Effector memory CD8-positive, alpha-beta T cell (primary cell): ENCODE results near the gene EPHA1.
"Not testable (repeated sequence)": the region's sequence is repeated elsewhere in the genome, so short reads cannot be mapped to it uniquely, and the experiment has no call there.

Experiments used
- ATAC-seq: fragments of 150-1000 bp; cut with Tn5 transposase; replicated peaks from 2 replicates; pipeline ENCODE4 v1.10.0; 2021; ENCODE audit warnings: mild to moderate bottlenecking, moderate library complexity
- DNase-seq, 3 experiments: peaks; one replicate each; pipeline ENCODE4 v3.0.0; 2021
- H3K27ac Mint-ChIP-seq, 2 donors: one replicate each; pipeline ENCODE4 v1.8.0; 2022; ENCODE audit warnings: mild to moderate bottlenecking in 2 of 2, mixed read lengths in 2 of 2, moderate library complexity in 2 of 2
- H3K27me3 Mint-ChIP-seq, 2 donors: one replicate each; pipeline ENCODE4 v1.8.0; 2022; ENCODE audit warnings: mixed read lengths in 2 of 2
- H3K36me3 Mint-ChIP-seq: one replicate; pipeline ENCODE4 v1.8.0; 2022; ENCODE audit warnings: mild to moderate bottlenecking, moderate library complexity, mixed read lengths; ENCODE audit not compliant: insufficient read depth
- H3K4me1 Mint-ChIP-seq, 2 donors: one replicate each; pipeline ENCODE4 v1.8.0; 2022; ENCODE audit warnings: low read depth in 2 of 2, mixed read lengths in 2 of 2
- H3K4me3 Mint-ChIP-seq, 2 donors: one replicate each; pipeline ENCODE4 v1.8.0; 2022; ENCODE audit warnings: mild to moderate bottlenecking in 2 of 2, mixed read lengths in 2 of 2, moderate library complexity in 2 of 2
- H3K9me3 Mint-ChIP-seq, 2 donors: one replicate each; pipeline ENCODE4 v1.8.0; 2022; ENCODE audit warnings: mixed read lengths in 2 of 2

Gene EPHA1

GRCh38 chr7:143394068-143394467, 14.6 kb downstream of the EPHA1 start:
- no peak overlapping the region for H3K27ac Mint-ChIP-seq
- DNase-seq (no peak), ATAC-seq (no peak)
- H3K27me3 Mint-ChIP-seq: no peaks in the 10 kb centered on the region
- no peaks in the 10 kb centered on the region for H3K9me3 Mint-ChIP-seq
- peaks cover 19% of the 10 kb centered on the region for H3K36me3 Mint-ChIP-seq
- H3K4me1 Mint-ChIP-seq: peaks cover 17 to 19% of the 10 kb centered on the region in 2 donors
- H3K4me3 Mint-ChIP-seq: no peak overlapping the region

- peak overlapping the region in 1 of 2 donors; percentile 49 for H3K27ac Mint-ChIP-seq
- ATAC-seq (no peak), DNase-seq (no peak)
- no peaks in the 10 kb centered on the region for H3K9me3 Mint-ChIP-seq
- H3K36me3 Mint-ChIP-seq: peaks cover 19% of the 10 kb centered on the region
- H3K4me3 Mint-ChIP-seq: no peak overlapping the region
- no peaks in the 10 kb centered on the region for H3K27me3 Mint-ChIP-seq
- peaks cover 17 to 19% of the 10 kb centered on the region in 2 donors for H3K4me1 Mint-ChIP-seq
Observed at GRCh38 chr7:143393267-143394041, 15.2 kb downstream of the EPHA1 start.

- Mint-ChIP-seq H3K27ac (peak overlapping the region; percentile 22 to 49), H3K4me3 (no peak overlapping the region), H3K36me3 (peaks cover 22% of the 10 kb centered on the region), H3K27me3 (no peaks in the 10 kb centered on the region), H3K4me1 (peaks cover 17 to 19% of the 10 kb centered on the region in 2 donors), H3K9me3 (no peaks in the 10 kb centered on the region)
- no peak for ATAC-seq
- DNase-seq: no peak
Observed at GRCh38 chr7:143392875-143393266, 15.8 kb downstream of the EPHA1 start.

GRCh38 chr7:143392427-143392826, 16.2 kb downstream of the EPHA1 start:
- ATAC-seq, H3K4me3 Mint-ChIP-seq, DNase-seq, H3K27me3 Mint-ChIP-seq, H3K9me3 Mint-ChIP-seq: not testable (repeated sequence)
- peaks cover 27% of the 10 kb centered on the region for H3K36me3 Mint-ChIP-seq
- H3K4me1 Mint-ChIP-seq: peaks cover 17 to 19% of the 10 kb centered on the region in 2 donors
- H3K27ac Mint-ChIP-seq: peak overlapping the region; percentile 22 to 49

GRCh38 chr7:143391462-143392404, 16.9 kb downstream of the EPHA1 start:
- H3K4me1 Mint-ChIP-seq: peaks cover 17 to 19% of the 10 kb centered on the region in 2 donors
- peak overlapping the region in 1 of 2 donors; percentile 57 for H3K27ac Mint-ChIP-seq
- no peak overlapping the region for H3K4me3 Mint-ChIP-seq
- DNase-seq (no peak), ATAC-seq (no peak)
- H3K27me3 Mint-ChIP-seq: no peaks in the 10 kb centered on the region
- peaks cover 27% of the 10 kb centered on the region for H3K36me3 Mint-ChIP-seq
- no peaks in the 10 kb centered on the region for H3K9me3 Mint-ChIP-seq

GRCh38 chr7:143390773-143391317, 17.8 kb downstream of the EPHA1 start:
- DNase-seq (no peak), ATAC-seq (no peak)
- Mint-ChIP-seq H3K27me3 (no peaks in the 10 kb centered on the region), H3K9me3 (no peaks in the 10 kb centered on the region), H3K36me3 (peaks cover 27% of the 10 kb centered on the region), H3K27ac (no peak overlapping the region), H3K4me1 (peaks cover 17 to 19% of the 10 kb centered on the region in 2 donors), H3K4me3 (no peak overlapping the region)

- peaks cover 27% of the 10 kb centered on the region for H3K36me3 Mint-ChIP-seq
- no peak for DNase-seq
- H3K4me3 Mint-ChIP-seq: no peak overlapping the region
- no peaks in the 10 kb centered on the region for H3K27me3 Mint-ChIP-seq
- peak overlapping the region; percentile 11 to 19 for H3K27ac Mint-ChIP-seq
- H3K9me3 Mint-ChIP-seq: no peaks in the 10 kb centered on the region
- no peak for ATAC-seq
- H3K4me1 Mint-ChIP-seq: peaks cover 16 to 17% of the 10 kb centered on the region in 2 donors
Observed at GRCh38 chr7:143390104-143390772, 18.4 kb downstream of the EPHA1 start.

- no peak for DNase-seq
- Mint-ChIP-seq H3K27me3 (no peaks in the 10 kb centered on the region), H3K4me1 (peaks cover 12% of the 10 kb centered on the region in 2 donors), H3K9me3 (no peaks in the 10 kb centered on the region), H3K27ac (peak overlapping the region; percentile 11 to 19), H3K4me3 (no peak overlapping the region), H3K36me3 (peaks cover 27% of the 10 kb centered on the region)
- ATAC-seq: no peak
Observed at GRCh38 chr7:143389316-143390103, 19.1 kb downstream of the EPHA1 start.

GRCh38 chr7:143388491-143389101, 20.1 kb downstream of the EPHA1 start:
- Mint-ChIP-seq H3K4me3 (no peak overlapping the region), H3K27ac (no peak overlapping the region), H3K27me3 (no peaks in the 10 kb centered on the region), H3K4me1 (peaks cover 8 to 9% of the 10 kb centered on the region in 2 donors), H3K9me3 (no peaks in the 10 kb centered on the region), H3K36me3 (peaks cover 27% of the 10 kb centered on the region)
- no peak for ATAC-seq
- DNase-seq: no peak

- no peak overlapping the region for H3K27ac Mint-ChIP-seq
- no peaks in the 10 kb centered on the region for H3K27me3 Mint-ChIP-seq
- H3K36me3 Mint-ChIP-seq: peaks cover 27% of the 10 kb centered on the region
- H3K4me1 Mint-ChIP-seq: peaks cover 8 to 10% of the 10 kb centered on the region in 2 donors
- ATAC-seq (no peak), DNase-seq (no peak)
- no peaks in the 10 kb centered on the region for H3K9me3 Mint-ChIP-seq
- no peak overlapping the region for H3K4me3 Mint-ChIP-seq
Observed at GRCh38 chr7:143388051-143388450, 20.6 kb downstream of the EPHA1 start.

- Mint-ChIP-seq H3K4me1 (peaks cover 10 to 15% of the 10 kb centered on the region in 2 donors), H3K27ac (no peak overlapping the region), H3K27me3 (no peaks in the 10 kb centered on the region), H3K36me3 (peaks cover 27% of the 10 kb centered on the region), H3K4me3 (no peak overlapping the region), H3K9me3 (no peaks in the 10 kb centered on the region)
- DNase-seq (no peak), ATAC-seq (no peak)
Observed at GRCh38 chr7:143387156-143387975, 21.3 kb downstream of the EPHA1 start.
